Measurements from ENCODE around the gene CLCN4. TPM values are rescaled to one million over a fixed set of nuclear protein-coding genes. Genes with fewer than 3 reads are reported as not detected.

CLCN4 gene
- total and polyA plus RNA-seq, 2 of the 8 experiments (the other 6 are each of a cell fraction or from before 2014, with no cell fraction given) = 3.3 to 11.2 TPM

GRCh38 chrX:10157543-10157942, 768 bp downstream of the CLCN4 start:
- Histone ChIP-seq H2BK5ac (ENCODE audit: low read depth, low read length) (no peak overlapping the region), H3K79me1 (ENCODE audit: low read depth, low read length) (no peaks in the 10 kb centered on the region), H3K27ac (ENCODE audit: low read depth, low read length) (no peak overlapping the region), H3K23me2 (ENCODE audit: low read depth, low read length) (no peaks in the 10 kb centered on the region), H4K20me1 (replicated peaks in 1 of 2; ENCODE audit: control insufficient read depth in 1 of 2, insufficient read depth in 2 of 2, low read length in 2 of 2) (peaks cover 0 to 2% of the 10 kb centered on the region in 2 experiments), H2BK120ac (replicated peaks; ENCODE audit: low read depth, low read length) (no peak overlapping the region), H3K23ac (ENCODE audit: insufficient read length) (no peak overlapping the region), H3K79me2 (ENCODE audit: control insufficient read depth in 1 of 2, insufficient read depth in 2 of 2, low read length in 2 of 2) (no peaks in the 10 kb centered on the region), H3K4ac (replicated peaks; ENCODE audit: insufficient read length, low read depth, low read length) (no peak overlapping the region), H4K5ac (ENCODE audit: insufficient read length, low read depth, low read length) (no peak overlapping the region), H3K18ac (ENCODE audit: extremely low read depth, low read length) (no peak overlapping the region), H2BK12ac (ENCODE audit: low read depth, low read length) (no peak overlapping the region), H2AFZ (ENCODE audit: low read length) (no peak overlapping the region), H3K36me3 (ENCODE audit: control insufficient read depth in 2 of 4, insufficient read depth in 4 of 4, low read length in 3 of 4) (no peaks in the 10 kb centered on the region), H3K9me3 (ENCODE audit: insufficient read depth in 2 of 2, low read depth in 1 of 2, low read length in 1 of 2) (no peaks in the 10 kb centered on the region), H2BK20ac (ENCODE audit: low read length) (no peak overlapping the region), H3K4me2 (ENCODE audit: insufficient read depth in 1 of 2, low read depth in 2 of 2, low read length in 2 of 2) (peak overlapping the region; percentile 31 to 63; a peak in 1 of 4 replicates), H3K4me3 (ENCODE audit: extremely low read depth in 1 of 4, insufficient read depth in 2 of 4, low read depth in 3 of 4, low read length in 4 of 4) (peak overlapping the region in 1 of 4 experiments; percentile 55; a peak in 2 of 8 replicates), H3K9ac (replicated peaks in 1 of 4; ENCODE audit: extremely low read depth in 1 of 4, low read depth in 3 of 4, low read length in 3 of 4) (no peak overlapping the region), H2AK5ac (ENCODE audit: low read depth, low read length) (no peak overlapping the region), H2BK15ac (ENCODE audit: low read length) (no peak overlapping the region), H3K4me1 (replicated peaks in 1 of 4; ENCODE audit: control insufficient read depth in 3 of 4, insufficient read depth in 4 of 4, low read length in 3 of 4) (peaks cover 0 to 9% (median 5%) of the 10 kb centered on the region in 4 experiments; a peak in 5 of 7 replicates), H4K8ac (ENCODE audit: extremely low read depth, insufficient read depth, low read length) (no peak overlapping the region), H3K27me3 (replicated peaks in 1 of 4; ENCODE audit: control insufficient read depth in 3 of 4, extremely low read depth in 1 of 4, insufficient read depth in 3 of 4, low read length in 3 of 4) (no peaks in the 10 kb centered on the region; a peak in 1 of 7 replicates), H3K56ac (replicated peaks; ENCODE audit: insufficient read length, low read depth, low read length) (no peak overlapping the region), H4K91ac (replicated peaks; ENCODE audit: insufficient read length, low read length) (no peak overlapping the region), H3K14ac (ENCODE audit: insufficient read length) (no peak overlapping the region)
- TF ChIP-seq RFX5 (IDR thresholded peaks at IDR 0.05; ENCODE audit: borderline replicate concordance, low read depth, low read length) = no peak
- TF ChIP-seq POU5F1 (IDR thresholded peaks at IDR 0.05; ENCODE audit: low read depth, low read length) = no peak
- TF ChIP-seq GABPA (IDR thresholded peaks at IDR 0.05; ENCODE audit: borderline replicate concordance, insufficient read depth, low read length) = no peak
- no peak for TF ChIP-seq SAP30 (IDR thresholded peaks at IDR 0.05; ENCODE audit: insufficient read depth, insufficient replicate concordance, low read length)
- no peak for TF ChIP-seq POLR2AphosphoS5 (IDR thresholded peaks at IDR 0.05; ENCODE audit: low read depth, low read length)
- TF ChIP-seq BACH1 (IDR thresholded peaks at IDR 0.05; ENCODE audit: low read length) = no peak
- no peak for TF ChIP-seq CTBP2 (IDR thresholded peaks at IDR 0.05; ENCODE audit: borderline replicate concordance, insufficient read depth, insufficient read length, low read length)
- TF ChIP-seq USF2 (IDR thresholded peaks at IDR 0.05; ENCODE audit: low read length) = no peak
- no peak for TF ChIP-seq CBX8 (IDR thresholded peaks at IDR 0.05; ENCODE audit: borderline replicate concordance, low read depth, low read length)
- WGBS, 2 experiments (ENCODE audit: extremely low coverage in 1 of 2, insufficient coverage in 1 of 2, insufficient read length in 1 of 2, insufficient replicate concordance in 2 of 2, low coverage in 1 of 2, low lambda C conversion rate in 2 of 2, missing lambda C conversion rate in 1 of 2) = 86% methylated on average over 3 of the region's 3 CpGs; no CpG with 5 or more reads in 1 of the 2 experiments
- POLR2A ChIA-PET (ENCODE audit: partially characterized antibody) = interaction anchor here (2.2 kb wide), 1 partner anchor 16 kb away, joined by 14 read pairs; no protein-coding TSS in a partner anchor
- DNase-seq (ENCODE audit: low read depth in 1 of 2, low spot score in 2 of 2) = no peak
- CTCF ChIA-PET (ENCODE audit: partially characterized antibody) = no interaction called here
- FAIRE-seq = no peak
